Panc1 (cell line): ENCODE measurements around the gene GPR135. TPM values are rescaled to one million over a fixed set of nuclear protein-coding genes. Genes with fewer than 3 reads are reported as not detected.

ENCODE experiments used
- ATAC-seq: fragments of 200-7000 bp; cut with Tn5 transposase; 2 replicates; pipeline ENCODE4 v1.9.1; 2020; ENCODE audit warnings: mild to moderate bottlenecking, moderate library complexity
- BruUV-seq: library from RNA; stranded (reverse); fragments of 400-500 nt; replicated peaks from 2 replicates; lab custom pipeline; 2021; lab: Mats Ljungman, UMichigan
- CTCF ChIA-PET: fragments of 300-600 bp; sonication (Branson Sonifier 250); formaldehyde crosslinking; loops from one replicate; lab custom pipeline; 2022; ENCODE audit warnings: antibody characterized with exemption; lab: Charles Lee
- POLR2A ChIA-PET: fragments of 300-600 bp; sonication (Branson Sonifier 250); formaldehyde crosslinking; loops from one replicate; lab custom pipeline; 2022; ENCODE audit warnings: antibody characterized with exemption; lab: Charles Lee
- DNase-seq: peaks from one replicate; pipeline ENCODE4 v3.0.0-alpha.2; 2010; ENCODE audit warnings: low read depth, low spot score
- H3K27ac ChIP-seq: 2 replicates; pipeline ENCODE4 v1.5.1; 2011; ENCODE audit warnings: mild to moderate bottlenecking, low read length, inconsistent platforms
- H3K27me3 ChIP-seq: fragments of 200-500 bp; sonication (Bioruptor generic); 2 replicates; pipeline ENCODE4 v1.6.0; 2014; ENCODE audit warnings: low read length, inconsistent platforms; ENCODE audit not compliant: control insufficient read depth, insufficient read depth
- H3K36me3 ChIP-seq: fragments of 200-500 bp; sonication (Bioruptor generic); 2 replicates; pipeline ENCODE4 v1.5.1; 2014; ENCODE audit warnings: inconsistent platforms, mild to moderate bottlenecking, low read length, moderate library complexity; ENCODE audit not compliant: control insufficient read depth, insufficient read depth
- H3K4me1 ChIP-seq: 2 replicates; pipeline ENCODE4 v1.5.1; 2011; ENCODE audit warnings: inconsistent platforms, mild to moderate bottlenecking, low read length, moderate library complexity; ENCODE audit not compliant: control insufficient read depth, insufficient read depth
- H3K4me3 ChIP-seq, 2 experiments: 2 replicates each; pipeline ENCODE4 v1.5.1; 2011 to 2012; ENCODE audit warnings: low read depth in 2 of 2, low read length in 2 of 2, mild to moderate bottlenecking in 2 of 2, inconsistent platforms in 1 of 2, moderate library complexity in 1 of 2
- H3K9me3 ChIP-seq: fragments of 200-500 bp; sonication (Bioruptor generic); 2 replicates; pipeline ENCODE4 v1.5.1; 2014; ENCODE audit warnings: low read depth, mild to moderate bottlenecking, inconsistent platforms, low read length, moderate library complexity; ENCODE audit not compliant: control insufficient read depth, insufficient read depth
- CTCF ChIP-seq: fragments of 450-650 bp; IDR thresholded peaks from 2 replicates; pipeline ENCODE4 v1.5.1; 2017; ENCODE audit warnings: mild to moderate bottlenecking
- POLR2AphosphoS5 ChIP-seq: IDR thresholded peaks from 2 replicates; pipeline ENCODE4 v1.6.1; 2012; ENCODE audit warnings: mild to moderate bottlenecking, low read depth, low read length, moderate library complexity
- SIN3A ChIP-seq: IDR thresholded peaks from 2 replicates; pipeline ENCODE4 v1.6.1; 2012; ENCODE audit warnings: low read depth, mild to moderate bottlenecking, low read length, moderate library complexity, borderline replicate concordance; ENCODE audit not compliant: insufficient read depth
- TCF7L2 ChIP-seq: IDR thresholded peaks from 2 replicates; pipeline ENCODE4 v1.6.1; 2011; ENCODE audit warnings: mild to moderate bottlenecking, low read depth, low read length, inconsistent platforms
- in situ Hi-C: cut with HindIII; loops from 2 replicates; pipeline ENCODE4 v1.10.0; 2016; ENCODE audit warnings: low sequenced_read_pairs, low pct_unique_long_range_greater_than_20kb
- intact Hi-C: fragments of 100-400 bp; cut with micrococcal nuclease; formaldehyde crosslinking; loops from one replicate; pipeline ENCODE4 v1.10.0; 2022; ENCODE audit not compliant: unreplicated experiment
- total RNA-seq: library from RNA; stranded (reverse); gene quantifications from one replicate; pipeline ENCODE4 v1.2.1, GENCODE V29; 2021; ENCODE audit not compliant: unreplicated experiment
- TF ChIP-seq, protein P1 (sequence below), 2 experiments: IDR thresholded peaks; 2 replicates each; pipeline ENCODE4 v1.6.1; 2011 to 2012; ENCODE audit warnings: low read depth in 2 of 2, control low read depth in 1 of 2, low read length in 1 of 2, mild to moderate bottlenecking in 1 of 2, moderate library complexity in 1 of 2; ENCODE audit not compliant: insufficient read depth in 1 of 2

The GPR135 gene
- total RNA-seq, 1 experiment from 2014 or later, result 3.1 TPM

DNA sequence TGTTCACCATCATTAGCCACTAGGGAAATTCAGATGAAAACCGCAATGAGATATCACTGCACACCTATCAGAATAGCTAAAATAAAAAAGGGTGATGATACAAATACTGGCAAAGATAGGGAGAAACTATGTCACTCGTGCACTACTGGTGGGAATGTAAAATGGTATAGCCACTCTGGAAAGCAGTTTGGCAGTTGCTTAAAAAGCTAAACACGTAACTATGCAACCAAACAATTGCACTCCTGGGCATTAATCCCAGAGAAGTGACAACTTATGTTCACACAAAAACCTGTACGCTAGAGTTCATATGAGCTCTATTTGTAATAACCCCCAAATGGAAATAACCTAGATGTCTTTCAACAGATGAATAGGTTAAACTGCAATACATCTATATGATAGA lies 35.4 kb downstream of the GPR135 start:
- Histone ChIP-seq H3K9me3 (no peaks in the 10 kb centered on the region), H3K27ac (no peak overlapping the region), H3K27me3 (no peaks in the 10 kb centered on the region), H3K36me3 (no peaks in the 10 kb centered on the region), H3K4me3 (no peak overlapping the region), H3K4me1 (no peaks in the 10 kb centered on the region)
- intact Hi-C loops (no loop called here), in situ Hi-C loops (no loop called here)
- ChIA-PET POLR2A (no interaction called here), CTCF (no interaction called here)
- DNase-seq (no peak), ATAC-seq (no peak)
- BruUV-seq, result no TSS peak
- TF ChIP-seq POLR2AphosphoS5 (no peak), TCF7L2 (no peak), CTCF (no peak), SIN3A (no peak)
- TF ChIP-seq, protein P1, sequence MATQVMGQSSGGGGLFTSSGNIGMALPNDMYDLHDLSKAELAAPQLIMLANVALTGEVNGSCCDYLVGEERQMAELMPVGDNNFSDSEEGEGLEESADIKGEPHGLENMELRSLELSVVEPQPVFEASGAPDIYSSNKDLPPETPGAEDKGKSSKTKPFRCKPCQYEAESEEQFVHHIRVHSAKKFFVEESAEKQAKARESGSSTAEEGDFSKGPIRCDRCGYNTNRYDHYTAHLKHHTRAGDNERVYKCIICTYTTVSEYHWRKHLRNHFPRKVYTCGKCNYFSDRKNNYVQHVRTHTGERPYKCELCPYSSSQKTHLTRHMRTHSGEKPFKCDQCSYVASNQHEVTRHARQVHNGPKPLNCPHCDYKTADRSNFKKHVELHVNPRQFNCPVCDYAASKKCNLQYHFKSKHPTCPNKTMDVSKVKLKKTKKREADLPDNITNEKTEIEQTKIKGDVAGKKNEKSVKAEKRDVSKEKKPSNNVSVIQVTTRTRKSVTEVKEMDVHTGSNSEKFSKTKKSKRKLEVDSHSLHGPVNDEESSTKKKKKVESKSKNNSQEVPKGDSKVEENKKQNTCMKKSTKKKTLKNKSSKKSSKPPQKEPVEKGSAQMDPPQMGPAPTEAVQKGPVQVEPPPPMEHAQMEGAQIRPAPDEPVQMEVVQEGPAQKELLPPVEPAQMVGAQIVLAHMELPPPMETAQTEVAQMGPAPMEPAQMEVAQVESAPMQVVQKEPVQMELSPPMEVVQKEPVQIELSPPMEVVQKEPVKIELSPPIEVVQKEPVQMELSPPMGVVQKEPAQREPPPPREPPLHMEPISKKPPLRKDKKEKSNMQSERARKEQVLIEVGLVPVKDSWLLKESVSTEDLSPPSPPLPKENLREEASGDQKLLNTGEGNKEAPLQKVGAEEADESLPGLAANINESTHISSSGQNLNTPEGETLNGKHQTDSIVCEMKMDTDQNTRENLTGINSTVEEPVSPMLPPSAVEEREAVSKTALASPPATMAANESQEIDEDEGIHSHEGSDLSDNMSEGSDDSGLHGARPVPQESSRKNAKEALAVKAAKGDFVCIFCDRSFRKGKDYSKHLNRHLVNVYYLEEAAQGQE (IDR thresholded peaks at IDR 0.05; ENCODE audit: insufficient read depth in 1 of 2, low read depth in 2 of 2, low read length in 1 of 2), result no peak

GRCh38 chr14:59428581-59429012 lies 36.6 kb downstream of the GPR135 start:
- ChIA-PET POLR2A (no interaction called here), CTCF (no interaction called here)
- no TSS peak for BruUV-seq
- Histone ChIP-seq H3K9me3 (no peaks in the 10 kb centered on the region), H3K27ac (no peak overlapping the region), H3K27me3 (no peaks in the 10 kb centered on the region), H3K36me3 (no peaks in the 10 kb centered on the region), H3K4me1 (no peaks in the 10 kb centered on the region), H3K4me3 (no peak overlapping the region)
- TF ChIP-seq SIN3A, result no peak
- TF ChIP-seq CTCF, result no peak
- TF ChIP-seq, protein P1 (IDR thresholded peaks at IDR 0.05; ENCODE audit: insufficient read depth in 1 of 2, low read depth in 2 of 2, low read length in 1 of 2), result no peak
- TF ChIP-seq POLR2AphosphoS5, result no peak
- no peak for TF ChIP-seq TCF7L2
- ATAC-seq (no peak), DNase-seq (no peak)
- in situ Hi-C loops, result no loop called here
- intact Hi-C loops, result no loop called here
